ENCODE data around the gene NXPE3.

NXPE3 gene

GRCh38 chr3:101846709-101847108 lies 67.7 kb downstream of the NXPE3 start:
- Histone ChIP-seq H3K4me1 (ENCODE audit: insufficient read depth, low read length, poor library complexity, severe bottlenecking) (peaks cover 32% of the 10 kb centered on the region), H3K9me3 (ENCODE audit: insufficient read depth, low read depth, low read length) (no peaks in the 10 kb centered on the region), H3K9ac (ENCODE audit: low read depth, low read length, poor library complexity, severe bottlenecking) (no peak overlapping the region), H2AFZ (ENCODE audit: low read length) (no peak overlapping the region), H3F3A (ENCODE audit: low read depth) (peaks cover 7% of the 10 kb centered on the region), H3K36me3 (ENCODE audit: insufficient read depth, low read length) (no peaks in the 10 kb centered on the region), H3K79me2 (ENCODE audit: insufficient read depth, low read length) (peaks cover 32% of the 10 kb centered on the region; the same call in 1 of the 2 replicates), H3K4me2 (ENCODE audit: low read depth, low read length, poor library complexity, severe bottlenecking) (no peak overlapping the region), H3K9me2 (replicated peaks; ENCODE audit: low read depth, low read length) (no peaks in the 10 kb centered on the region), H3K4me3 (ENCODE audit: low read length, poor library complexity, severe bottlenecking) (no peak overlapping the region), H3K27me3 (ENCODE audit: insufficient read depth, low read length, poor library complexity, severe bottlenecking) (no peaks in the 10 kb centered on the region), H4K20me1 (ENCODE audit: insufficient read depth, low read length, poor library complexity, severe bottlenecking) (no peaks in the 10 kb centered on the region)
- TF ChIP-seq EZH2phosphoT487 (IDR thresholded peaks at IDR 0.05; ENCODE audit: borderline replicate concordance) (no peak), CTCF (conservative IDR thresholded peaks at IDR 0.05; ENCODE audit: low read length) (no peak)

GRCh38 chr3:101847328-101847727 lies 68.3 kb downstream of the NXPE3 start:
- Histone ChIP-seq H3K79me2 (ENCODE audit: insufficient read depth, low read length) (peaks cover 30% of the 10 kb centered on the region; the same call in 1 of the 2 replicates), H3K9me2 (replicated peaks; ENCODE audit: low read depth, low read length) (0 out of 2 replicates have a peak, but pooled peaks cover 5% of the 10 kb centered on the region), H3K4me3 (ENCODE audit: low read length, poor library complexity, severe bottlenecking) (no peak overlapping the region), H3K9ac (ENCODE audit: low read depth, low read length, poor library complexity, severe bottlenecking) (peak overlapping the region; percentile 19), H3K9me3 (ENCODE audit: insufficient read depth, low read depth, low read length) (no peaks in the 10 kb centered on the region), H4K20me1 (ENCODE audit: insufficient read depth, low read length, poor library complexity, severe bottlenecking) (no peaks in the 10 kb centered on the region), H3K4me2 (ENCODE audit: low read depth, low read length, poor library complexity, severe bottlenecking) (no peak overlapping the region), H3K27me3 (ENCODE audit: insufficient read depth, low read length, poor library complexity, severe bottlenecking) (no peaks in the 10 kb centered on the region), H2AFZ (ENCODE audit: low read length) (no peak overlapping the region), H3F3A (ENCODE audit: low read depth) (peaks cover 7% of the 10 kb centered on the region), H3K36me3 (ENCODE audit: insufficient read depth, low read length) (peaks cover 4% of the 10 kb centered on the region; the same call in 1 of the 2 replicates), H3K4me1 (ENCODE audit: insufficient read depth, low read length, poor library complexity, severe bottlenecking) (peaks cover 35% of the 10 kb centered on the region)
- no peak for TF ChIP-seq CTCF (conservative IDR thresholded peaks at IDR 0.05; ENCODE audit: low read length)
- TF ChIP-seq EZH2phosphoT487 (IDR thresholded peaks at IDR 0.05; ENCODE audit: borderline replicate concordance) = no peak

- peaks cover 22% of the 10 kb centered on the region; the same call in 1 of the 2 replicates for H3K79me2 ChIP-seq (ENCODE audit: insufficient read depth, low read length)
- H3K27me3 ChIP-seq (ENCODE audit: insufficient read depth, low read length, poor library complexity, severe bottlenecking) = no peaks in the 10 kb centered on the region
- no peaks in the 10 kb centered on the region for H3K9me3 ChIP-seq (ENCODE audit: insufficient read depth, low read depth, low read length)
- H3F3A ChIP-seq (ENCODE audit: low read depth) = peaks cover 7% of the 10 kb centered on the region
- 0 out of 2 replicates have a peak, but pooled peaks cover 6% of the 10 kb centered on the region for H3K9me2 ChIP-seq (replicated peaks; ENCODE audit: low read depth, low read length)
- peaks cover 35% of the 10 kb centered on the region for H3K4me1 ChIP-seq (ENCODE audit: insufficient read depth, low read length, poor library complexity, severe bottlenecking)
- TF ChIP-seq CTCF (conservative IDR thresholded peaks at IDR 0.05; ENCODE audit: low read length) (no peak), EZH2phosphoT487 (IDR thresholded peaks at IDR 0.05; ENCODE audit: borderline replicate concordance) (no peak)
- no peak overlapping the region for H3K4me3 ChIP-seq (ENCODE audit: low read length, poor library complexity, severe bottlenecking)
- H2AFZ ChIP-seq (ENCODE audit: low read length) = no peak overlapping the region
- no peaks in the 10 kb centered on the region for H4K20me1 ChIP-seq (ENCODE audit: insufficient read depth, low read length, poor library complexity, severe bottlenecking)
- peak overlapping the region; percentile 19 for H3K9ac ChIP-seq (ENCODE audit: low read depth, low read length, poor library complexity, severe bottlenecking)
- H3K4me2 ChIP-seq (ENCODE audit: low read depth, low read length, poor library complexity, severe bottlenecking) = no peak overlapping the region
- peaks cover 14% of the 10 kb centered on the region; the same call in 1 of the 2 replicates for H3K36me3 ChIP-seq (ENCODE audit: insufficient read depth, low read length)
Observed at GRCh38 chr3:101848326-101848725, 69.3 kb downstream of the NXPE3 start.

All from Loucy (cell line).